Measurements from ENCODE around the gene C1QTNF9B.

The C1QTNF9B gene

GRCh38 chr13:23856008-23856750 lies 41.1 kb downstream of the C1QTNF9B start:
- DNase-seq (ENCODE audit: low spot score): no peak

GRCh38 chr13:23855360-23855759 lies 41.9 kb downstream of the C1QTNF9B start:
- no peak for DNase-seq (ENCODE audit: low spot score)

- no peak for DNase-seq (ENCODE audit: low spot score)
Measured at GRCh38 chr13:23852351-23852750, 45.0 kb downstream of the C1QTNF9B start.

GRCh38 chr13:23851106-23851505 lies 46.2 kb downstream of the C1QTNF9B start:
- no peak for DNase-seq (ENCODE audit: low spot score)

GRCh38 chr13:23850134-23850533 lies 47.2 kb downstream of the C1QTNF9B start:
- no peak for DNase-seq (ENCODE audit: low spot score)

GRCh38 chr13:23849670-23850069 lies 47.6 kb downstream of the C1QTNF9B start:
- DNase-seq (ENCODE audit: low spot score): no peak

- no peak for DNase-seq (ENCODE audit: low spot score)
Measured at GRCh38 chr13:23848646-23849141, 48.6 kb downstream of the C1QTNF9B start.

- no peak for DNase-seq (ENCODE audit: low spot score)
Measured at GRCh38 chr13:23848019-23848418, 49.3 kb downstream of the C1QTNF9B start.

- DNase-seq (ENCODE audit: low spot score): no peak
Measured at GRCh38 chr13:23847497-23847896, 49.8 kb downstream of the C1QTNF9B start.

GRCh38 chr13:23845105-23845725 lies 52.1 kb downstream of the C1QTNF9B start:
- no peak for DNase-seq (ENCODE audit: low spot score)

- DNase-seq (ENCODE audit: low spot score): no peak
Measured at GRCh38 chr13:23844132-23844531, 53.2 kb downstream of the C1QTNF9B start.

- DNase-seq (ENCODE audit: low spot score): no peak
Measured at GRCh38 chr13:23843436-23843835, 53.9 kb downstream of the C1QTNF9B start.

- no peak for DNase-seq (ENCODE audit: low spot score)
Measured at GRCh38 chr13:23842406-23842805, 54.9 kb downstream of the C1QTNF9B start.
